CD14-positive monocyte (primary cell): ENCODE data around the gene WWC2. TPM values are rescaled to one million over a fixed set of nuclear protein-coding genes. Genes with fewer than 3 reads are reported as not detected.
A peak's percentile ranks its signal among the peaks of the same experiment; 100 is the strongest.

Experiments
- DNase-seq, 3 donors: peaks; one replicate each; pipeline ENCODE4 v3.0.0-alpha.2; 2011 to 2022
- H2AFZ ChIP-seq: 2 replicates; pipeline ENCODE4 v1.6.0; 2012; ENCODE audit warnings: mild to moderate bottlenecking, low read depth, low read length, inconsistent platforms; ENCODE audit not compliant: insufficient read depth, poor library complexity, severe bottlenecking
- H3K27ac ChIP-seq, 2 donors: 1 replicate in 1 of 2; 2 replicates in 1 of 2; pipeline ENCODE4 v1.5.1; 2012 to 2013; ENCODE audit warnings: low read length in 2 of 2, control low read depth in 1 of 2, inconsistent platforms in 1 of 2, low read depth in 1 of 2, mild to moderate bottlenecking in 1 of 2
- H3K27me3 ChIP-seq, 2 donors: one replicate each; pipeline versions ENCODE4 v1.6.0 to v1.6.1; 2011 to 2013; ENCODE audit warnings: low read length in 2 of 2; ENCODE audit not compliant: control insufficient read depth in 2 of 2, insufficient read depth in 2 of 2
- H3K36me3 ChIP-seq, 2 donors: replicated peaks in 1 of 2; 1 replicate in 1 of 2; 2 replicates in 1 of 2; pipeline versions ENCODE4 v1.5.1 to v1.6.1; 2012 to 2013; ENCODE audit warnings: low read length in 2 of 2, control low read depth in 1 of 2, inconsistent platforms in 1 of 2, mild to moderate bottlenecking in 1 of 2; ENCODE audit not compliant: insufficient read depth in 2 of 2, control insufficient read depth in 1 of 2
- H3K4me1 ChIP-seq, 2 donors: 1 replicate in 1 of 2; 2 replicates in 1 of 2; pipeline versions ENCODE4 v1.5.1 to v1.6.1; 2012 to 2013; ENCODE audit warnings: low read length in 2 of 2, control low read depth in 1 of 2, inconsistent platforms in 1 of 2, mild to moderate bottlenecking in 1 of 2, moderate library complexity in 1 of 2; ENCODE audit not compliant: insufficient read depth in 2 of 2, control insufficient read depth in 1 of 2
- H3K4me2 ChIP-seq: replicated peaks from 2 replicates; pipeline ENCODE3; 2012; ENCODE audit warnings: low read length, moderate library complexity, mild to moderate bottlenecking; ENCODE audit not compliant: poor library complexity, severe bottlenecking; ENCODE audit errors: extremely low read depth
- H3K4me3 ChIP-seq, 3 experiments: fragments of 200-600 bp in 1 of 3; sonication (generic) in 1 of 3; replicated peaks in 1 of 3; 1 replicate in 2 of 3; 2 replicates in 1 of 3; pipeline ENCODE4 v1.5.1; 2011 to 2013; ENCODE audit warnings: low read length in 3 of 3, mild to moderate bottlenecking in 3 of 3, control low read depth in 2 of 3, low read depth in 2 of 3, inconsistent platforms in 1 of 3, moderate library complexity in 1 of 3
- H3K79me2 ChIP-seq: 2 replicates; pipeline ENCODE4 v1.6.0; 2012; ENCODE audit warnings: mild to moderate bottlenecking, control low read depth, inconsistent platforms, low read length, moderate library complexity; ENCODE audit not compliant: insufficient read depth
- H3K9ac ChIP-seq: 2 replicates; pipeline ENCODE4 v1.6.0; 2017; ENCODE audit warnings: low read length, mild to moderate bottlenecking; ENCODE audit not compliant: insufficient read depth, poor library complexity, severe bottlenecking
- H3K9me3 ChIP-seq, 2 donors: replicated peaks in 1 of 2; 1 replicate in 1 of 2; 2 replicates in 1 of 2; pipeline versions ENCODE4 v1.5.1 to v1.6.1; 2012 to 2013; ENCODE audit warnings: low read length in 2 of 2, control low read depth in 1 of 2; ENCODE audit not compliant: control insufficient read depth in 1 of 2, insufficient read depth in 1 of 2
- H4K20me1 ChIP-seq: 2 replicates; pipeline ENCODE4 v1.6.0; 2012; ENCODE audit warnings: mild to moderate bottlenecking, low read length, control low read depth, moderate library complexity; ENCODE audit not compliant: insufficient read depth
- H3K27ac Mint-ChIP-seq, 7 donors: one replicate each; pipeline ENCODE4 v1.8.0; 2020; ENCODE audit warnings: mild to moderate bottlenecking in 7 of 7, mixed read lengths in 7 of 7, moderate library complexity in 6 of 7, inconsistent platforms in 2 of 7
- H3K27me3 Mint-ChIP-seq, 3 donors: one replicate each; pipeline ENCODE4 v1.8.0; 2021 to 2022; ENCODE audit warnings: low read depth in 3 of 3, mild to moderate bottlenecking in 3 of 3, mixed read lengths in 3 of 3, moderate library complexity in 3 of 3, inconsistent platforms in 1 of 3
- H3K36me3 Mint-ChIP-seq, 2 donors: one replicate each; pipeline ENCODE4 v1.8.0; 2020; ENCODE audit warnings: mixed read lengths in 2 of 2, inconsistent platforms in 1 of 2, mild to moderate bottlenecking in 1 of 2
- H3K4me1 Mint-ChIP-seq: one replicate; pipeline ENCODE4 v1.8.0; 2020; ENCODE audit warnings: mild to moderate bottlenecking, mixed read lengths
- H3K4me3 Mint-ChIP-seq, 2 donors: one replicate each; pipeline ENCODE4 v1.8.0; 2020; ENCODE audit warnings: mild to moderate bottlenecking in 2 of 2, mixed read lengths in 2 of 2, moderate library complexity in 1 of 2
- H3K9me3 Mint-ChIP-seq, 7 donors: one replicate each; pipeline ENCODE4 v1.8.0; 2020 to 2022; ENCODE audit warnings: mixed read lengths in 7 of 7, mild to moderate bottlenecking in 6 of 7, moderate library complexity in 6 of 7, inconsistent platforms in 2 of 7
- CTCF ChIP-seq: fragments of 200-600 bp; IDR thresholded peaks from one replicate; pipeline ENCODE4 v1.8.0; 2022; ENCODE audit warnings: antibody characterized with exemption, mild to moderate bottlenecking
- WGBS: methylation state at CpG from one replicate; pipeline ENCODE4 v1.1.5; 2013; ENCODE audit warnings: missing lambda C conversion rate; ENCODE audit not compliant: insufficient coverage; 5-methylcytosine and 5-hydroxymethylcytosine counted together
- intact Hi-C, 2 donors: fragments of 100-400 bp; cut with micrococcal nuclease; formaldehyde crosslinking; loops; one replicate each; pipeline versions ENCODE4 v1.15.0 to v1.15.1; 2023
- polyA plus RNA-seq, 3 donors: library from polyadenylated mRNA; depleted of rRNA in 1 of 3; unstranded in 2 of 3; stranded (reverse) in 1 of 3; fragments of 300-500 nt in 2 of 3; fragments of >200 nt in 1 of 3; fragmentation: Illumina TruSeq in 2 of 3; gene quantifications; 1 replicate in 2 of 3; 2 replicates in 1 of 3; pipeline ENCODE4 v1.2.3, GENCODE V29; 2012 to 2021

The WWC2 gene
- polyA plus RNA-seq, 3 donors = 1.9 to 3.8 (median 2.9) TPM

- Histone ChIP-seq H3K9me3 (no peaks in the 10 kb centered on the region), H3K9ac (no peak overlapping the region), H2AFZ (no peak overlapping the region), H3K4me1 (no peaks in the 10 kb centered on the region), H3K27ac (no peak overlapping the region), H4K20me1 (no peaks in the 10 kb centered on the region), H3K4me3 (no peak overlapping the region), H3K36me3 (no peaks in the 10 kb centered on the region), H3K27me3 (no peaks in the 10 kb centered on the region), H3K4me2 (no peak overlapping the region), H3K79me2 (no peaks in the 10 kb centered on the region)
- DNase-seq = no peak
- Mint-ChIP-seq H3K4me3 (no peak overlapping the region), H3K9me3 (peaks cover 0 to 2% (median 0%) of the 10 kb centered on the region in 7 donors), H3K27me3 (peaks cover 0 to 5% (median 0%) of the 10 kb centered on the region in 3 donors), H3K4me1 (no peaks in the 10 kb centered on the region), H3K27ac (peak overlapping the region in 1 of 7 donors; percentile 62), H3K36me3 (peaks cover 2 to 5% of the 10 kb centered on the region in 2 donors)
- 98% methylated on average over 4 of the region's 5 CpGs for WGBS
- TF ChIP-seq CTCF = no peak
- intact Hi-C loops = no loop called here
Measured at GRCh38 chr4:183312841-183313240, 213.8 kb downstream of the WWC2 start.

DNA sequence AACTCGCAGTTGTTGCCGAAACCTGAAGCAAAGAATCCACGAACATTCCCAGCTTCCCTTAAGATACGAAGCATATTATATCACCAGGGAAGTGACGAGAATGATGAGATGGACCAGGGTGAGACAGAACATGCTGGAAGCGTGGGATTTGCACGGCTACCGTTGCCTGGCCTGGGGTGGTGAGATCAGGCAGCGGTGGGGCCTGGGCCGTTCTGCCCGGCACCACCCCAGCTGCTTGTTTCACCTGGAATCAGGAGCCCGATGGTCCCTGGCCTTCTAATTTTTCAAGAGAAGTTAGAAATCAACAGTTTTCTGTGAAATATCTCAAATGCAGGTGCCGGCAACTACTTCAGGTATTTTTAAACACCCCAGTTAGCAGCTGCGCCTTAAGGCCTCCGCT, 215.3 kb downstream of the WWC2 start:
- Histone ChIP-seq H3K9ac (no peak overlapping the region), H3K27ac (no peak overlapping the region), H3K4me2 (no peak overlapping the region), H3K9me3 (no peaks in the 10 kb centered on the region), H4K20me1 (no peaks in the 10 kb centered on the region), H3K79me2 (no peaks in the 10 kb centered on the region), H2AFZ (no peak overlapping the region), H3K36me3 (no peaks in the 10 kb centered on the region), H3K27me3 (no peaks in the 10 kb centered on the region), H3K4me3 (no peak overlapping the region), H3K4me1 (no peaks in the 10 kb centered on the region)
- Mint-ChIP-seq H3K27ac (no peak overlapping the region), H3K4me3 (no peak overlapping the region), H3K27me3 (peaks cover 0 to 5% (median 0%) of the 10 kb centered on the region in 3 donors), H3K9me3 (peaks cover 0 to 2% (median 0%) of the 10 kb centered on the region in 7 donors), H3K4me1 (no peaks in the 10 kb centered on the region), H3K36me3 (peaks cover 2 to 5% of the 10 kb centered on the region in 2 donors)
- 99% methylated on average over 11 of the region's 15 CpGs for WGBS
- no peak for TF ChIP-seq CTCF
- intact Hi-C loops = no loop called here
- no peak for DNase-seq
